GM18870 (cell line): ENCODE results near the gene TSEN54.

Source experiments
- ATAC-seq: cut with Tn5 transposase; IDR thresholded peaks from one replicate; pipeline ENCODE4 v1.9.1; 2021; ENCODE audit warnings: moderate library complexity; ENCODE audit not compliant: unreplicated experiment

TSEN54 gene

GRCh38 chr17:75502721-75503329, 13.5 kb upstream of the TSEN54 start:
- ATAC-seq: no peak

GRCh38 chr17:75503337-75503950, 12.9 kb upstream of the TSEN54 start:
- no peak for ATAC-seq

DNA sequence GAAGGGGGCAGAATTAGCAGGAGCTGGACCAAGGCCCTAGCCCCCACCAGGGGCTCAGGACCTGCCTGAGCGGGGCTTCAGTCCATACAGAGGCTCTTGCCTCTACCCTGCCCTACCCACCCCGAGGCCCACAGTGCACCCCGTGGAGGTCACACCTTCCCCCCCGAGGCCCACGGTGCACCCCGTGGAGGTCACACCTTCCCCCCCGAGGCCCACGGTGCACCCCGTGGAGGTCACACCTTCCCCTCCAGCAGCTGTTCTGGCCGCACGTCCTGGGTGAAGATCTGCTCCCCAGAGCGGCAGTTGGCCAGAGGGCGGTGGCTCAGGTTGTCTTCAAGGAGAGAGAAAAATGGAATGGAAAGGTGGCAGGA, 12.4 kb upstream of the TSEN54 start:
- ATAC-seq: no peak

DNA sequence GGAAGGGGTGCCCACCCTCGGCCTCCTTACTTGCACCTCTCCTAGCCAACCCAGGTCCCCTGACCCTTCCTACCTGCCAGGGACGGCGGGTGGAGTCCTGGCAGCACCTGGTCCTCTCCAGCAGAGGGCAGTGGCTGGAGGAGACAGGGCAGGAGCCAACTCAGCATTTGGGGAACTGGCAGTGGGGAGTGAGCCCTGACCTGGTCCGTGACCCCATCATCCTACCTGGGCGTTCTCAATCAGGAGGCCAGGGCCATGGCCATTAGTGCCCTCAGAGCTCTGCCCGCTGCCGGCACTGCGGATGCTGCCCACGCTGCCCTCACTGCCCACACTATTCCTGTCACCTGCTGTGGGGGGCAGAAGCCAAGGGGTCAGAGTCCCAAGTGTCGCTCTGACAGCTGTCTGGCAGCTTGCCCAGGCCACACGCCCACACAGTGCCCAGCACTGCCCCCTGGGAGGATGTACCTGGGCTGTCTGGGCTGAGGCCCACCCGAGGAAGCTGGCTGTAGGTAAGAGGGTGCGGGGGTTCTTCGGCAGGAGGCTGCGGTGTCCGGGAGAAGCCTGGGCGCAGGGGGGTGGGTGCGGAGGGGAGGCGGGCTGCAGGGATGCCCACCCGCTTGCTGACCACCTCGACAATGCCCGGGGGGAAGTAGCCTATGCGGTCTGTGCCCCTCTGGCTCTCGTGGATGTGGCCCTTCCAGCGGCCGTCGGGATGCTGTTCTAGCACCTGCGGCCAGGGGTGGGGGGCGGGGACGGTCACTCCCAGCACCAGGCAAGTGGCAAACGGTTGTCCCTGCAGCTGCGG, 11.8 kb upstream of the TSEN54 start:
- ATAC-seq: no peak

- no peak for ATAC-seq
Measured at GRCh38 chr17:75505152-75505409, 11.2 kb upstream of the TSEN54 start.

- no peak for ATAC-seq
Measured at GRCh38 chr17:75505640-75506039, 10.7 kb upstream of the TSEN54 start.

DNA sequence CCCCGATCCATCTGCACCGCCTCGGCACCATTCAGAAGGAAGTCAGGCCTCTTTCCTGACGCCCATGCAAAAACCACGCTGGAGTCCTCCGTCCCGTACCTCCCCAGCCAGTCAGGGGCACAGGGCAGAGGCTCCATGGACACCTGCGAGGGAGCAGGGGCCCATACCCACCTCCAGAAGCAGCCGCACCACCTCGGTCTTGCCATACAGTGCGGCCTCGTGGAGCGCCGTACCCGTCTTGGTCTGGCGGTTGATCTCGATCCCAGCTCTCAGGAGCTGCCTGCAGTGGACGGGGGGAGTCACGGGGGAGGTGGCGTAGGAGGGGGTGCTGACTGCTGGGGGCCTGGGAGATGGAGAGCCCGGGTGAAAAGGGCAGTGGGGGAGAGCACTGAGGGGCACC, 10.2 kb upstream of the TSEN54 start:
- ATAC-seq: no peak

DNA sequence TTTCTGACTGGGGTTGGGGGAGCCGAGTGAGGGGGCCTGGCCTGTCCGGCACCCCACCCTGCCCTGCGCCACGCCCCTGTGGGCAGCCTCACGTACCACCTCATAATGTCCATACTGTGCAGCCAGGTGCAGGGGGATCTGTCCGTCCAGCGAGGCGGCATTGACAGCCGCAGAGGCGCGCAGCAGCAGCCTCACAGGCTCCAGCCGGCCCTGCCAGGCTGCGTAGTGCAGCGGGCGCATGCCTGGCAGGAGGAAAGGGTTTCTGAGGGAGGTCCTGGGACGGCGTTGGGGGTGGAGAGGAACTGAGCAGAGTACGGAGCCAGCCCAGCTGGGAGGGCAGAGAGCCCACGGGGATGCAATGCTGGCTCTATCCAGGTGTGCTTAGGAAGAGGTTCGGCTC, 9.4 kb upstream of the TSEN54 start:
- ATAC-seq: no peak

DNA sequence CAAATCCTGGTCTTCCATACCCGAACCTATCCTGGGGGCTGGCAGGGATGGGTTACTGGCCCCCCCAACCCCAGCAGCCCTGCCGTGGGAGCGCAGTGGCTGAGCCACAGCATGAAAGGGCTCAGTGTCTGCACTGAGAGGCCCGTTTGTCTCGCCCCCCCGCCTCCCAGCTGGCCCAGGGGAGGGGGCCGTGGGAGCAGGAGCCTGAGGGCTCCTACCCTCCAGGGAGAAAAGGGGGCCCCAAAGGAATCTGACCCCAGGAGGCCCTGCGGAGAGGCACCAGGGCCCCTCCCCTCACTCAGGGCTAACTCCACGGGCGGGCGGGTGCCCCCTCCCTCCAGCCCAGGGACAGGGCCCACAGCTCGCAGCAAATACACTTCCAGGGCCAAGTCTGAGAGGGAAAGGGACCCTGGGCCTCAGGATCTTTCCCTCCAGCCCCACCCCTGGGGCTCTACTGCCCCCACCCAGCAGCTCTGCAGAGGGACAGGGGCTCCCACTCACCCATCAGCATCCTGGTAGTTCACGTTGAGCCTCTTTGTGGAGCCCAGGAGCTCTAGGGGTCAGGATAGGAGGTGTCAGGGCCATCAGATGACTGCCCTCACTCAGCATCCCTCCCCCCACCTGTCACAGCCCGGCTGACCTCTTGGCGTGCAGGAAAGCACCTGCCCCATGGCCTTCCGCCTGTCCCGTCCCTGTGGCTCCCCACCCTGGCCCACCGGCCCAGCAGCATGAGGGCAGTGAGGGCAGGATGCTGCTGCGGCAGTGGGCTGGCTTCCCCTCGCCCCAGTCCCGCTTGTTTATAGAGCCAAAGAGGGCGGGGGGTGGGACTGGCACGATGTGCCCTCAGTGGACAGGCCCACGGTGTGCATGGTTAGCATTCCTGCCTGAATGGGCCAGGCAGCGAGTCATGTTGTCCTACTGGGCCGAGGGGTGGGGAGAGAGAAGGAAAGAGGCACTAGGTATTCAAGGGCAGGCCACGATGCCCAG, 8.3 kb upstream of the TSEN54 start:
- ATAC-seq: no peak

GRCh38 chr17:75508931-75509361, 7.4 kb upstream of the TSEN54 start:
- ATAC-seq: no peak

GRCh38 chr17:75509528-75510258, 6.6 kb upstream of the TSEN54 start:
- no peak for ATAC-seq

- no peak for ATAC-seq
Measured at GRCh38 chr17:75511270-75511609, 5.1 kb upstream of the TSEN54 start.

GRCh38 chr17:75511610-75512575, 4.4 kb upstream of the TSEN54 start:
- no peak for ATAC-seq

- ATAC-seq: no peak
Measured at GRCh38 chr17:75512926-75513640, 3.2 kb upstream of the TSEN54 start.

GRCh38 chr17:75513641-75514000, 2.7 kb upstream of the TSEN54 start:
- no peak for ATAC-seq

GRCh38 chr17:75514299-75514918, 1.9 kb upstream of the TSEN54 start:
- ATAC-seq: no peak

GRCh38 chr17:75514919-75515495, 1.3 kb upstream of the TSEN54 start:
- ATAC-seq: no peak
